ENCODE data around the gene GPR171. TPM values are rescaled to one million over a fixed set of nuclear protein-coding genes. Genes with fewer than 3 reads are reported as not detected.

GPR171 gene
- polyA plus RNA-seq, 12 donors = 0.09 to 0.82 (median 0.51) TPM; not detected in 8

DNA sequence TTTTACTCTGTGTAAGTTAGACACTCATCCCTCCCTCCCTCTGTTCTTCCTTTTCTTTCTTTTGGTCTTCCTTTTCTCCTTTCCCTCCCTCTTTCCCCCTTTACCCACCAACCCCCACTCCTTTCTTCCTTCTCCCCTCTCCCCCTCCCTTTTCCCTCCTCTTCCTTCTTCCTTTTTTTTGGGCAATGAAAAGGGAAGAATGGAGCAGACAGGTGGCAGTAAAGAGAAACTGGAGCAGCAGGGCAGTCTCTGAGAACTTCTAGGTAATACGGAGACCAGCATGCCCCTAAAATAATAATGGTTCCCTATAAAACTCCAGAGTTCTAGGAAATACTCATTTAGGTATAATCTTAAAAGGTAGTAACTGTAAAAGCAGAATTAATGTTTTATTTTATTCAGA is 11.4 kb upstream of the GPR171 start:
- DNase-seq = no peak

GRCh38 chr3:151213881-151214280 is 10.9 kb upstream of the GPR171 start:
- no peak for DNase-seq

GRCh38 chr3:151213151-151213550 is 10.1 kb upstream of the GPR171 start:
- no peak for DNase-seq

DNA sequence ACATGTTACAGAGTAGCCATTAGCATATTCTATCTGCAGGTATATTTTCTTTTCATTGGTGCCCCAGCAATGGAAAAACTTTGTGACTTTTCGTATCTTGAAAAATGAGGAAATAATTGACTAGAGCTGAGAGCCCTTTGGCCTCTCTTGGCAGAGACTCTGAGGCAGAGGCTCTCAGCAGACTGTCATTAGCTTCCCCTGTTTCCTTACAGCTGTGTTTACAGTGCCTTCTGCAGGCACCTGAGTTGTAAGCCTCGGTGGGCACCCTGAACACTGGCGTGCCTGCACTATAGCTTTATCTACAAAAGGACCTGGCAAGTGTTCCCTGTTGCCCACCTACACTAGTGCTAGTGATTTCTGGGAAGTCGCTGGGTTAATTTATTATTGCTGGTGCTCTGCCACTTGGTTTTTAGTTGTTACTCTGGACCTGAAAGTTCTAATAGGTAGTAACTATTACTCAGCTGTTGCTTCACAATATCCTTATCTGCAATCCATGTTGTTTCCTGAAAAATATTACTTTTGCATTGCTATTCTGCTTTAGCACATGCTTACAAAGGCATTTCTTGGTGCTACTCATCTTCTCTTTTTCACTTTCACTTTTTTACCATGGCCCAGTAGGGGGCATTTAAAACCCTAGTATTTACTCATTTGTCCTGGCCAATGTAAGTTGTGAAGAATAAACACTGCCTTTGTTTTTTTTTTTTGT is 7.8 kb upstream of the GPR171 start:
- DNase-seq = no peak

DNA sequence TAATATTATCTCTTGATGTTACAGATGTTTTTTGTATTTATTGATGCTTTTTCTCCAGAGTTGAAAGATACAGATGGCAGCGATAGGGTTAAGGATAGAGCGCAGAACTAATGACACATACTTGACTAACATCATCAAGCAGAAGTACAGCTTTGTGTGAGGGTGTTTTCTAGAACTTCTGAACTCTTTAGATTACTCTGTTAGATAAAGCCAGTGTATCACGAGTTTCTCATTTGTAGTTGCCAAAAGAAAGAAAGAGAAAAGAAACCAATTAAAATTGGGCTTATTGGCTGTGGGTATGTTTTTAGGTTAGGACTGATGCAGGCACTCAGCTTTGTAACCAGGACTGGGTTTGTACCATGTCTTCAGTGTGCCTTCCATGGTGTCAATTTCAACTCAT is 6.6 kb upstream of the GPR171 start:
- no peak for DNase-seq

GRCh38 chr3:151206201-151206600 is 3.2 kb upstream of the GPR171 start:
- no peak for DNase-seq

GRCh38 chr3:151205482-151205881 is 2.5 kb upstream of the GPR171 start:
- no peak for DNase-seq

DNA sequence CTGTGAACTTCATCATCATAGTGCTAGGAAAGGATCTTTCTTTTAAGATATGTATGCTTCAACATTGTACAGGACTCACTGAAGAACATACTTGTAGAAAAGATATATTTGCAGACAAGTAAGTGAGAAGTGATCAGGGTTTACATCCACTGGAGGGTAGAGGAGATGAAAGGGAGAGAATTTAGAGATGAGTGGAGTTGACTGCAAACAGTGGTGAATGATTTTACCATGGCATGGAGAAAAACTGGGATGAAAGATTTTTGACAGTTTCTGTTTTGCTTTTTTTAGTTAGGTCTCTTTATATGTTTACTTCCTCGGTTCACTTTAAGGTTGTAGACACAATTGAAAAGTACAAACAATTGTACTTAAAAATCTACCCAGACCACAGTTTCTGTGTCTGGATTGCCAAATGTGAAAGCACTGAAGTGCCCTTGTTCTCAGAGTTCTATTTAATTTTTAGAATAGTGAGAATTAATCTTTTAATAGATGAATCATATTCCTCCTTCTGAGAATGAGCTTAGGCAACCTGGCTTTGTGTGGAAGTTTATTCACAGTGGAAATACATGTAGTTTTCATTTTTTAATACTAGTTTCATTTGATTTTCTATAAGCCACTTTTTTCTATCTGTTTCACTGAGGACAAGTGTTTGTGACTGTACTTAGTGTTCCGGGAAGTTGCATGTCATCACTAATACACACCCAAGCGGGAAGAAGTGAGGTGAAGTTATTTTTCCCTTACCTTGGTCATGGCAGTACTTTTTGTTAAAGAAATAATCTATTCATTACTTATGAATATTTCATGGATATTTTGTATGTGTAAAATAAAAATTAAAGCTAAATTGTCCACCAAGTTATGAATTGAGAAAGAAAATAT is 1.8 kb upstream of the GPR171 start:
- no peak for DNase-seq

GRCh38 chr3:151201051-151201730 is 1.8 kb downstream of the GPR171 start:
- DNase-seq = no peak

GRCh38 chr3:151200586-151200985 is 2.4 kb downstream of the GPR171 start:
- DNase-seq = no peak

- no peak for DNase-seq
Observed at GRCh38 chr3:151199554-151200438, 3.2 kb downstream of the GPR171 start.

DNA sequence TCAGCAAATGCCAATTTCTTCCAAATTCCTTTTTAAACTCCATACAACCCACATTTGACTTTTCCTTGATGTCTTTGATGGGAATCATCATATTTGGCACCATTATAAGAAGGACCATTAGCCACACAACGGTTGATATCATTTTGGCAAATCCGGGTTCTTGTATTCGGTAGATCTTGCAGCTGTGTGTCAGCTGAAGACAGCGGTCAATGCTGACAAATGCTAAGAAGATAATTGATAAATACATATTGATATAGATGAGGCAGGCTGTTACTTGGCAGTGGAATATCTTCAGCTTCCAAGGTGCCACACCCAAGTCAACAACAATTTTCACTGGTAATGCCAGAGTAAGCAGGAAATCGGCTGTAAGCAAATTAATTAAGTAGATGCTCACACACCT is 4.2 kb downstream of the GPR171 start:
- no peak for DNase-seq

GRCh38 chr3:151197981-151198767 is 4.8 kb downstream of the GPR171 start:
- no peak for DNase-seq

DNA sequence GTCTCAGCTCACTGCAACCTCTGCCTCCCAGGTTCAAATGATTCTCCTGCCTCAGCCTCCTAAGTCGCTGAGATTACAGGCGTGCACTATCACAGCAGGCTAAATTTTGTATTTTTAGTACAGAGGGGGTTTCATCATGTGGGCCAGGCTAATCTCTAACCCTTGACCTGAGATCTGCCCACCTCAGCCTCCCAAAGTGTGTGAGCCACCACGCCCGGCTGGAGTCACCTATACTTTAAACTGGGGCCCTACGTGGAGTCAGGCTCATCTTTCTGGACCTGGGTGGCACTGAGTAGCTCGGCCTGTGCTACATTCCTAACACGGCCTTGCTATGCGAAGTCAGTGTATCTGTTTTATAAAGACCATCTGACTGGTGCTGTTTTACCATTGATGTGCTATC is 5.8 kb downstream of the GPR171 start:
- no peak for DNase-seq

- DNase-seq = no peak
Observed at GRCh38 chr3:151196434-151196833, 6.6 kb downstream of the GPR171 start.

DNA sequence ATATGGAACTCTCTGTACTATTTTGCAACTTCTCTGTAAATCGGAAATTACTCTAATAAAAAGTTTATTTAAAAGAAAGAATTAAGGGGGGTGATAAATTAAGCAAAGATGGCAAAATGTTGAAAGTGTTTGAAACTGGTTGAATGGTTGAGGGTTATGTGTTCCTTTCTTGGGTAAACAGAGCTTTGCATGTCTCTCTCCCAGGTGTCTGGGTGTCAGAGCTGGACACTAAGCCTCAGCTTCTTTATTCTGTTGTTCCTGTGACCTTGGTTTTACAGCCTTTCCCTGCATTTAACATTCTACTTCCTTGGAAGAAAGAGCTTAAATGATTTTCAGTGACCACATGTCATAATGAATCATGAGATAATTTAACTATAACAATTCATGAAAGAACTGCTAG is 7.2 kb downstream of the GPR171 start:
- DNase-seq = no peak

DNA sequence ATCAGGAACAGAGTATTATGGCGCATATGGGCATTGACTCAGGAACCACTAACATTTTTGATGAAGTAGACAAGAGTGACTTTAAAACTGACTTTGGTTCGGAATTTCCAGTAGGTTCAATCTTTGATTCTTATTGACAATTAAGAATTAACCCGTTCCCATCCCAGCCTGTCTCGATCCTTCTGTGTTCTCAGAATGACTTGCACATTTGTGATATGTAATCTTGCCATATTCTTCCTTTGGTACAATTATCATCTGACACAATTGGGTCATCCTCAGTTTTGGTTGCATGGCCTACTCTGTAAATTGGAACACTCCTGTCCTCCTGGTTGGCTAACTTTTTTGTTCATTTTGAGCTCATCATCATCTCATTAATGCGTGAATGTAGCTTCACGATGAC is 10.5 kb downstream of the GPR171 start:
- DNase-seq = no peak

DNA sequence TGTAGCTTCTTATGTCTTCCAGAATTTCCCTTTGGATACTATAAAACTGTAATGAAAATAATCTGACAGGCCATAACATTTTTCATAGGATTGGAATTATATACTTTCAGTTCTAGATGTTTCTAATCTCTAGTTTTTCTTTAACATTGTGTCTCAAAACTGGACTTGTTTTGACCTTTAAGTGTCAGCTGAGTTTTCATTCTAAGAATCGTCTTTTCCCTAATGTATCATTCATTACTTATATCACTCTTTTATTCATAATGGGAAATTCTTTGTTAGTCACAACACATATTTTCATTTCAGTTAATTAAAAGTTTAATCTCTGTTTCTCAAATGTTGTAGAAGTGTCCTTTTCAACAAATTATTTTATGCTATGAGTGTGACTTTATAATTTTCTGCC is 11.9 kb downstream of the GPR171 start:
- DNase-seq = no peak

- no peak for DNase-seq
Observed at GRCh38 chr3:151183265-151183671, 19.7 kb downstream of the GPR171 start.

GRCh38 chr3:151182349-151183079 is 20.5 kb downstream of the GPR171 start:
- no peak for DNase-seq
